ENCODE measurements around the gene ZNF862.

DNA sequence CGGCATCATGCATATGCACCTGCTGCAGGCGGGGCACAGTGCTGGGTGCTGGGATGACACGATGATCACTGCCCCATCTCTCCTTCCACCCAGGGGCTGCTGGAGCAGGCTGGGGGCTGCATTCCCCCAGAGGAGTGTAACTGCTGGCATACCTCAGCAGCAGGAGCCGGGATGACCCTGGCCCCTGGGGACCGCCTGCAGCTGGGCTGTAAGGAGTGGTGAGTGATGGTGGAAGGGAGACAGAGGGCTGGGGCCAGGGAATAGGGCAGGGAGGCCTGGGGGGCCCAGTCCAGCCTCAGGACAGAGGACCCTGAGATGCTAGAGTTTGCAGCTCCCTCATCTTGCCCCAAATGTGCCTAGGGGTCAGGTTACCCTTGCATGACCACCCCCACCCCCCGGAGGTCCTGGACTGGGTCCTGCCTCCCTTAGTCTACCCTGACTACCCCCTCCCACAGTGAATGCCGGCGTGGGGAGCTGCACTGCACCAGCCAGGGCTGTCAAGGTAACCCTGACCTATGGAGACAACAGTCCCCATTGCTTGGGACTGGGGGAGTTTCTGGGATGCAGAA is 14.5 kb upstream of the ZNF862 start:
- TF ChIP-seq, protein P1, sequence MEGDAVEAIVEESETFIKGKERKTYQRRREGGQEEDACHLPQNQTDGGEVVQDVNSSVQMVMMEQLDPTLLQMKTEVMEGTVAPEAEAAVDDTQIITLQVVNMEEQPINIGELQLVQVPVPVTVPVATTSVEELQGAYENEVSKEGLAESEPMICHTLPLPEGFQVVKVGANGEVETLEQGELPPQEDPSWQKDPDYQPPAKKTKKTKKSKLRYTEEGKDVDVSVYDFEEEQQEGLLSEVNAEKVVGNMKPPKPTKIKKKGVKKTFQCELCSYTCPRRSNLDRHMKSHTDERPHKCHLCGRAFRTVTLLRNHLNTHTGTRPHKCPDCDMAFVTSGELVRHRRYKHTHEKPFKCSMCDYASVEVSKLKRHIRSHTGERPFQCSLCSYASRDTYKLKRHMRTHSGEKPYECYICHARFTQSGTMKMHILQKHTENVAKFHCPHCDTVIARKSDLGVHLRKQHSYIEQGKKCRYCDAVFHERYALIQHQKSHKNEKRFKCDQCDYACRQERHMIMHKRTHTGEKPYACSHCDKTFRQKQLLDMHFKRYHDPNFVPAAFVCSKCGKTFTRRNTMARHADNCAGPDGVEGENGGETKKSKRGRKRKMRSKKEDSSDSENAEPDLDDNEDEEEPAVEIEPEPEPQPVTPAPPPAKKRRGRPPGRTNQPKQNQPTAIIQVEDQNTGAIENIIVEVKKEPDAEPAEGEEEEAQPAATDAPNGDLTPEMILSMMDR (conservative IDR thresholded peaks at IDR 0.05; ENCODE audit: low read depth in 2 of 2), result no peak
- no peak for TF ChIP-seq REST (IDR thresholded peaks at IDR 0.05; ENCODE audit: unreplicated experiment)
- no peak for TF ChIP-seq EZH2phosphoT487 (IDR thresholded peaks at IDR 0.05; ENCODE audit: unreplicated experiment)
- no peak for TF ChIP-seq POLR2AphosphoS5 (IDR thresholded peaks at IDR 0.05; ENCODE audit: low read depth)
- no peak for TF ChIP-seq EZH2 (IDR thresholded peaks at IDR 0.05; ENCODE audit: low read depth, unreplicated experiment)
- TF ChIP-seq CREB1 (CRISPR knock-in tag; IDR thresholded peaks at IDR 0.05; ENCODE audit: low read depth), result no peak
- TF ChIP-seq, protein P2, sequence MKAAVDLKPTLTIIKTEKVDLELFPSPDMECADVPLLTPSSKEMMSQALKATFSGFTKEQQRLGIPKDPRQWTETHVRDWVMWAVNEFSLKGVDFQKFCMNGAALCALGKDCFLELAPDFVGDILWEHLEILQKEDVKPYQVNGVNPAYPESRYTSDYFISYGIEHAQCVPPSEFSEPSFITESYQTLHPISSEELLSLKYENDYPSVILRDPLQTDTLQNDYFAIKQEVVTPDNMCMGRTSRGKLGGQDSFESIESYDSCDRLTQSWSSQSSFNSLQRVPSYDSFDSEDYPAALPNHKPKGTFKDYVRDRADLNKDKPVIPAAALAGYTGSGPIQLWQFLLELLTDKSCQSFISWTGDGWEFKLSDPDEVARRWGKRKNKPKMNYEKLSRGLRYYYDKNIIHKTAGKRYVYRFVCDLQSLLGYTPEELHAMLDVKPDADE (IDR thresholded peaks at IDR 0.05), result no peak
- no peak for TF ChIP-seq JUNB (IDR thresholded peaks at IDR 0.05; ENCODE audit: unreplicated experiment)
- no peak for TF ChIP-seq STAT1 (IDR thresholded peaks at IDR 0.05; ENCODE audit: unreplicated experiment)
